Neural cell (in vitro differentiated cells): ENCODE data around the gene ITGBL1.

ENCODE experiments used
- CTCF ChIP-seq: fragments of 450-650 bp; IDR thresholded peaks from 2 replicates; pipeline ENCODE4 v1.5.1; 2014; ENCODE audit warnings: antibody characterized with exemption, mild to moderate bottlenecking, moderate library complexity; ENCODE audit not compliant: poor library complexity, severe bottlenecking
- EP300 ChIP-seq: fragments of 450-650 bp; conservative IDR thresholded peaks from 2 replicates; pipeline ENCODE4 v1.6.1; 2014; ENCODE audit warnings: antibody characterized with exemption, mild to moderate bottlenecking, moderate library complexity; ENCODE audit not compliant: poor library complexity, severe bottlenecking
- POLR2AphosphoS5 ChIP-seq: IDR thresholded peaks from 2 replicates; pipeline ENCODE4 v1.6.1; 2012
- RAD21 ChIP-seq: fragments of 450-650 bp; conservative IDR thresholded peaks from 2 replicates; pipeline ENCODE4 v1.6.1; 2014; ENCODE audit warnings: antibody characterized with exemption, mild to moderate bottlenecking, moderate library complexity
- REST ChIP-seq: IDR thresholded peaks from 2 replicates; pipeline ENCODE4 v1.6.1; 2012; ENCODE audit warnings: borderline replicate concordance
- SMC3 ChIP-seq: fragments of 450-650 bp; conservative IDR thresholded peaks from 2 replicates; pipeline ENCODE4 v1.6.1; 2014; ENCODE audit warnings: antibody characterized with exemption, mild to moderate bottlenecking, moderate library complexity; ENCODE audit not compliant: poor library complexity
- TAF1 ChIP-seq: IDR thresholded peaks from 2 replicates; pipeline ENCODE4 v1.6.1; 2012; ENCODE audit warnings: low read depth

GRCh38 chr13:101627556-101627943, 175.1 kb downstream of the ITGBL1 start:
- TF ChIP-seq CTCF (no peak), RAD21 (no peak), SMC3 (no peak), POLR2AphosphoS5 (no peak), EP300 (no peak), TAF1 (no peak), REST (no peak)
